NCI-H2029 treated with DMSO at 0.1 percent for 48 hours (cell line): ENCODE data around the gene C1RL.
"Not testable (repeated sequence)": the region's sequence is repeated elsewhere in the genome, so short reads cannot be mapped to it uniquely, and the experiment has no call there.

Experiments used
- DNase-seq: peaks from one replicate; lab custom pipeline; 2025; lab: John Stamatoyannopoulos, UW

The C1RL gene

DNA sequence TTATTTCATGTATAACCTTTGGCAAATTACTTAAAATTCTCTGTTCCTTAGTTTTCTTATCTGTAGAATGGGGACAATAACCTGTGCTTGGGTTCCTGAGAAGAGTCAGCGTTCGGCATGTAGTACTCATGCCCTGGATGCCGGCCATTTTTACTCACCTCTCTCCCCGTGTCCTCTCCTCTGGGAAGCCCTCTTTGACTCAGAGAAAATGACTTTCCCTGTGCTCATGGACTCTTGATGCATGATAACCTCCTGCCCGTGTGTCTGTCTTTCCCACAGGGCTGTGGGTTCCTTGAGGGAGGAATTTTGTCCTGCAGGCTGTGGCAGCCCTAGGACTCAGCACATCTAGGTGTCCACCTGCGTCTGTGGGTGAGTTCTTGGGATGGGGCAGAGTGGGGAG, 5.8 kb upstream of the C1RL start:
- DNase-seq: no peak

GRCh38 chr12:7114008-7114407, 5.0 kb upstream of the C1RL start:
- DNase-seq: no peak

- DNase-seq: peak; percentile 43
These were observed 4.4 kb upstream of the C1RL start for GRCh38 chr12:7113389-7113871.

- no peak for DNase-seq
These were observed 3.0 kb upstream of the C1RL start for GRCh38 chr12:7112041-7112440.

GRCh38 chr12:7110661-7111060, 1.6 kb upstream of the C1RL start:
- no peak for DNase-seq

DNA sequence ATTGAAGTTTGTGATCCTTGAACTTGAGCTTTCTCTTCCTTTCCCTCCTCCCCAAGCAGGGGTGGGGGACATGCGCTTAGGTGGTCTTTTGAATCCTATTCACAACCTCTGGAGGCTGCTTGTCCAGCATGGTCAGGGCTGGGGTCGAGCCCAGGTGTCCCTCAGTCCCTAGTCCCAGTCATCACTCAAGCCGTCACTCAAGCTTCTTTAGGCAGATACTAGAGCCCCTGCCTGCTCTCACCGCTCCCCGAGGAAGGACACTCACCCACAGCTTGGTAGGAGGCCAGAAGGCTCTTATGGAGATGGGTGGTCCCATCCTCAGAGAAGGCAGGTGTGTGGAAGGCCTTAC, 532 bp upstream of the C1RL start:
- DNase-seq: no peak

DNA sequence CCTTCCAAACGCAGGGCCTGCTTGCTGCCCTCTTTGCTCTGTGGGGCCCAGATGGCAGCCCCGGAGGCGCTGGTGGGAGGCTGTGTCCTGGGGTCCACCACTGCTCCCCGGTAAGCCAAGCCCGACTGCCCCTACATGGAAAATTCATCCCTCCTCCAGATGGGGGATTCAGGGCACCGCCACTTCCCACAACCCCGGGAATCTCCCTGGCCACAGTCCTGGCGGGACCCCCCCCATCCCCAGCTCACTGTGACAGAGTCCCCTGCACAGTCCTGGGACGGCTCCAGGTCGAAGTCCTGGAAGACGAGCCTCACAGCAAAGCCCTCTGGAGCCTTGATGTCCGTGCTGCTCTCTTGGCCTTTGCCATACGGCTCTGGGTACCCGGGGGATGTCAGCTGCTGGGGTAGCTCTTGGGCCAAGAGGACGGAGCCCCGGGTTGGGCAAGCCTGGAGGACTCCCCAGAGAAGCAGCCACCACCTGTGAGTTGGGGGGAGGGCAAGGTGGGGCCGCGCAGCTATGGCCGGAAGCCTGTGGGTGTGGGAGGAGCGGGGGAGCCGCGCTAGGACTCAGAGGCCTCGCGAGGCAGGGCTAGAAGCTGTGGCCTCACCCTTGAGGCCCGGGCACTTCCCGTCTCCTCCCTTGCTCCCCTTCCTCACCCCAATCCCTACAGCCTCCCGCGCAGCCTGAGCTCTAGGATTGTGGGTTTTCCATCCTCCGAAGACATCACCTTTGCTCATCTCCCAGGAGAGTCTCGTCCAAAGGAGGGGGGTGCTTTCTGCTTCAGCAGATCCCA, 815 bp downstream of the C1RL start:
- DNase-seq: no peak

DNA sequence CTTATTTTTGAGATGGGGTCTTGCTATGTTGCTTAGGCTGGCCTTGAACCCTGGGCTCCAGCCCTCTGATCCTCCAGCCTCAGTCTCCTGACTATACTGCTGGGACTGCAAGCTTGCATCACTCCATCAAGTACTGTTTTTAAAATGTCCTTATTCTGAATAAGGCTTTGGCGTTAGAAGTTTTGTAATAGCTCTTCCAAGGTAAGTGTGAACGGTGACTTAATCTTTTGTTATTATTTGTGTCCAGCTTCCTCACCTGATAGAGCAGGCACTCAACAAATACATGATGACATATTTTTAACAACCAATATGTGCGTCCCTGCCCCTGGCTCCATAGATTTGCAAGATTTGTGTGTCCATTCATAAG, 1.4 kb downstream of the C1RL start:
- no peak for DNase-seq

DNA sequence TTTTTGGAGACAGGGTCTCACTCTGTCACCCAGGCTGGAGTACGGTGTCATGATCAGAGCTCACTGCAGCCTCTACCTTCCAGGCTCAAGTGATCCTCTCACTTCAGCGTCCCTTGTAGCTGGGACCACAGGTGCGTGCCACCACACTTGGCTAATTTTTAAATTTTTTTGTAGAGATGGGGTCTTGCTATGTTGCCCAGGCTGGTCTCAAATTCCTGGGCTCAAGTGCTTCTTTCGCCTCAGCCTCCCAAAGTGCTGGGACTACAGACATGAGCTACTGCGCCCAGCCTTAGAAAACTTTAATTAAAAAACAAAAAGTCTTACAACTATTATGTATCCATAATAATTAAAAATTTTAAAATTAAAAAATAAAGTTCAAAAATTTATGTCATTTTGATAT, 1.8 kb downstream of the C1RL start:
- DNase-seq: not testable (repeated sequence)

DNA sequence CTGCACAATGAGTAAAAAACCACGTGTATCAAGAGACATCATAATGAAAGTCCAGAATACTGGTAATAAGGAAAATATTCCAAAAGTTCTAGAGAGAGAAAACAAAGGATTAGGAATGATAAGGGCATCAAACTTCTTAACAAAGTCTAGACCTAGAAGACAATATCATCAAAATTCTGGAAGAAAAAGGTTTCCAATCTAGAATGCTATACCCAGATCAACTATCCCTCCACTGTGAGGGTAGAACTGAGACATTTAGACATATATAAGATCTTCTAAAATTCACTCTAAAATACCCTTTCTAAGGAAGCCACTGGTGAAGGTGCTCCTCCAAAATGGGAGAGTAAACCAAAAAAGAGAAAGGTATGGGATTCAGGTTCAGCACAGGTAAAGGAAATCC, 2.9 kb downstream of the C1RL start:
- no peak for DNase-seq

DNA sequence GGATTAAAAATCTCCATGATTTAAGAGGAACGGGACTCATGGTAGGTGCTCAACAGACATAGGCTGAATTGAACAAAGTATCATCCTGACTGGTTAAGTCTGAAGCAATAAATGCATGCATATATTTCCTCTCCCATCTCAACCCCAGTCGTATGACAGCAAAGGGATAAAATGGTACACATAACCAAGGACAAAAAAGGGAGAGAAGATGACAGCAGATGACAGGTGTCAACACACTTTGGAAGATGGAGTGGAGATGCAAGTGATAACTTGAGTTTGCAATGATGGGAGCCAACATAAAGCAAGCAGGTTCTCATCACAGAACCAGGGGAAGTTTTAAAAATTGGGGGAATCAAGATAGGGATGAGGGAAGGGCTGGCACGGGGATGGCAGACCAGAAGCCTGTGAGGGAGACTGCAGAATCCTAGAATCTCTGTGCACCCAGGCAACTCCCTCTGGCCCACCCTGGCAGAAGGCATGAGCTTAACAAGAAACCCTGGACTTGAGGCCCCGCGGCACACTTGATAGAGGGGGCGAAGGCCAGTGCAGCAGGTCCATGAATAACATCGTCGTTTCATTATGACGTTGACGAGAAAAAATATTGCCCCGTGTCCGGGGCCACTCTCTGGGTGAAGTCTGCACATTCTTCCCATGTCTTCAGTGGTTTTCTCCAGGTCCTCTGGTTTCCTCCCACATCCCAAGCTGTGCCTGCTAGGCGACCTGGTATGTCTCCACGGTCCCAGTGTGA, 5.0 kb downstream of the C1RL start:
- no peak for DNase-seq

DNA sequence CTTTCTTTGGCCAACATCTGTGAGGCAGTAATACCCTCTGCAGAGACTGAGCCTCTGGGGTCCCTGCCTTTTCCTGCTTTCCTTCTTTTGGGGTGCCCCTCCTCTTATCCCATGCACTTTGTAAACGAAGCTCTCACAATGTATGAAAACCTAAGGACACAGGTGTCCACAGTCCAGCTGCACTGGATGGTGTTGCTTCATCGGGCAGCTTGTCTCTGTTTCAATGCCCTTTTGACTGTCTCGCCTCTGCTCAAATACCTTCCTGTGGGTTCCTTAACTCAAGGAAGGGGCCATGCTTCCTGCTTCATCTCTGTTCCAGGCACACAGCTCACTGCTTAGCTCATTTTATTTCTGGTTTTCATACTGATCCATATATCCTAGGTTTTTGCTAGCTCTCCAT, 6.4 kb downstream of the C1RL start:
- DNase-seq: no peak

DNA sequence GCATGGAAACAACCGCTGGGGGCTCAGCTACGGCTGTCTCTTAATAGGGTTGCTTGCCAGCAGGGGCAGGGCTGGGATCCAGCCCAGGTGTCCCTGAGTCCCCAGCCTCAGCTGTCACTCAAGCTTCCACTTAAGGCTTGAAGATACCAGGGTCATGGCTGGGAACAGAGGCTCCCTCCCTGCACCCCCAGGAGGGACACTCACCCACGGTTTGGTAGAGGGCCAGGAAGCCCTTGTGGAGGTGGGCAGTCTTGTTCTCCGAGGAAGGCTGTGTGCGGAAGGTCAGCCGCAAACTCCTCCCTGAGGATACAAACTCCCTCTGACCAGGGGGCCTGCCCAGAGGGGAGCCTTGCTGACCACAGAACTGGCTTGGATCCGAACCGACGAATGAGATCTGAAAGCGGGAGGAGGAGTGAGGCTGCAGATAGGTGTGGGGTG, 7.3 kb downstream of the C1RL start:
- DNase-seq: no peak

DNA sequence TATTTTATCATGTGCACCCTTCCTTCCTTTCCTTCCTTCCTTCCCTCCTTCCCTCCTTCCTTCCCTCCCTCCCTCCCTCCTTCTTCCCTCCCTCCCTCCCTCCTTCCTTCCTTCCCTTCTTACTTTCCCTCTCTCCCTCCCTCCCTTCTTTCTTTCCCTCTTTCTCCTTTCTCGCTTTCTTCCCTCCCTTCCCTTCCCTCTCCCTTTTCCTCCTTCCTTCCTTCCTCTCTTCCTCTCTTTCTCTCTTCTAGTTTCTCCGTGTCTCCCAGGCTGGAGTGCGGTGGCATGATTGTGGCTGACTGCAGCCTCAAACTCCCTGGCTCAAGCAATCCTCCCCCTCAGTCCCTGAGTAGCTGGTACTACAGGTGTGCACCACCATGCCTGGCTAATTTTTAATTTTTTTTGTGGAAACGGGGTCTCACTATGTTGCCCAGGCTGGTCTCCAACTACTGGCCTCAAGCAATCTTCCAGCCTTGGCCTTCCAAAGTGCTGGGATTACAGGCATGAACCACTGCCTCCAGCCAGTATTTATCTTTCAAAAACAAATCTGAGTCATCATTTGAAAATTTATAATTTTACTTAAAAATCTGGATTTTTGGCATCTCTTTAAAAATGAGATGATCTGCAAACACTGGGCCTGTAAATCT, 7.8 kb downstream of the C1RL start:
- no peak for DNase-seq

GRCh38 chr12:7100239-7100638, 8.8 kb downstream of the C1RL start:
- DNase-seq: no peak

DNA sequence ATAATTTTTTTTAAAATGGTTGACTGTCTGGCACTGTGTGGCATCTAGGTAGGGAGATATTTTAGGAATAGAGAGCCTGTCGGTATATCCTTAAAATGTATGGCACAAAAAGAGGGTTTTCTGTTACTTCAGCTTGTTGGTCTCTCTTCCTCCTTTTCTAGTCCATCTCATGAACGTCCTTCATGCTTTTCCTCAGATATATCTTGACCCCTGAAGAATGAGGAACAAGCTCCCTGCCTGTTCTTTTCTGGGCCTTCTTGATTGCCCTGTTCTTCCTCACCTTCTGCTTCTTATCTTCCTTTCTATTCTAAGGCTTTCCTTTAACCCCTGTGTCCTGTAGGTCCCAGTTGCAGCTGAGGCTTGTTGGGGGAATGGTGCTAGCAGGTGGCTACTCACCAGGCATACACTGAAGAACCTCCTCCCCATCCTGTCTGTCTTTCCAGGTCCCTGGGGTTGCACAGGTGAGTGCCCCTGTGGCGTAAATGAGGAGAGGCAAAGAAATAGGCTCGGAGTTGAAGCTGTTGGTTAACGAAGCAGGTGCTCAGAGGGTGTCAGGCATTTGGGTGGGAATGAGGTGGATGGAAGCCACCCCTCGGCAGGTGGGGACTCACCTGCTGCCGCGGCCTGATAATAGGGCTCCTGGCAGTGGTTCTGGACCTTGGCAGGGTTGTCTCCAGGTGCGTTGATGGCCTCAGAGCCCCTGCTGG, 9.6 kb downstream of the C1RL start:
- DNase-seq: no peak

DNA sequence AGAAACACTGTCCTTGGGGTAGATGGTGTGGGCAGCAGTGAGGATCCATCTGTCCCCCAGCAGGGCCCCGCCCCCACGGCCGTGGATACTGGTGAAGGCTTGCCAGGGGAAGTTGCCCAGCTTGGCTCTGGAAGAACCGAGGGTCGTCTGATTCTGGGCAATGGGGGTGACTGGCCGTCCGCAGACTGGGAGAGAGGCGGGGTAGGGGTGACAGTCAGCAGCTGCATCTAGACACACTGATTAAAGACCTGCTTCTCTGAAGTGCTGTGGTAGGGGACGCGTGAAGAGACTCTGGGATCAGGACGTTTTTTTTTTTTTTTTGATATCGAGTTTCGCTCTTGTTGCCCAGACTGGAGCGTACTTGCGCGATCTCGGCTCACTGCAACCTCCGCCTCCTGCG, 12.0 kb downstream of the C1RL start:
- DNase-seq: peak; percentile 11

GRCh38 chr12:7096006-7096932, 12.7 kb downstream of the C1RL start:
- no peak for DNase-seq

DNA sequence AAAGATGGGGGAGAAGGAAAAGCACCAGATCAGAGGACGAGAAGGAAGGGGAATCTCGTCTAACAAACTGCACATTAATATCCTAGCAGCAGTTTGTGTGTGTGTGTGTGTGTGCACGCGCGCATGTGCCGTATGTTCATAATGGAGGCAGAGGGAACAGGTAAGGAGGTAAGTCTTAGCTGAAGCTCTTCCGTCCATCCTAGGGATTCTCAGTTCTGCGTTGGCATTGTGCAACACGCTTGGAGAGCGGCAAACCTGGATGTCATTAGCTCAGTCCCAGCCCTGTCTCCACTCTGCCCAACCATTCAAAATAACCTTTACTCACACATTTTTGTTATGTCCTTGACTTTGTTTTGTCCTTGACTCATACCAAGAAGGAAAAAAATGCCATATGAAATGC, 15.1 kb downstream of the C1RL start:
- DNase-seq: no peak

DNA sequence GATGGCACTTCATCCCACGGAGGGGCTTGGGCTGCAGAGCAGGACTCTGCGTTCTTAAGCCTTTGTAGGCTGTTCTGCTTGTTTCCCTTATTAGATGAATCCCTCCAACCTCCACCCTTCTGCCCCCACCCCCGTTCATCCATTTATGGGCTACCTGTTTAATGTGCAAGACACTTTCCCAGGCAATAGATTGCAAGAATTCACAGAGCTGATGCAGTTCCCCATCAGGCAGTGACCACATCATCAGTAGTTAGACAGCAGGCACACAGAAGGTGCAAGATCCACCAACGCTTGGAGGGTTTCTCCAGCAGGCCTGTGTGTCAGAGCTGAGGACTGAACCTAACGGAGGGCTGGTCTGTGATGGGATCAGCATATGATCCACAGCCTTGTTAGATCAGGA, 15.5 kb downstream of the C1RL start:
- DNase-seq: no peak

DNA sequence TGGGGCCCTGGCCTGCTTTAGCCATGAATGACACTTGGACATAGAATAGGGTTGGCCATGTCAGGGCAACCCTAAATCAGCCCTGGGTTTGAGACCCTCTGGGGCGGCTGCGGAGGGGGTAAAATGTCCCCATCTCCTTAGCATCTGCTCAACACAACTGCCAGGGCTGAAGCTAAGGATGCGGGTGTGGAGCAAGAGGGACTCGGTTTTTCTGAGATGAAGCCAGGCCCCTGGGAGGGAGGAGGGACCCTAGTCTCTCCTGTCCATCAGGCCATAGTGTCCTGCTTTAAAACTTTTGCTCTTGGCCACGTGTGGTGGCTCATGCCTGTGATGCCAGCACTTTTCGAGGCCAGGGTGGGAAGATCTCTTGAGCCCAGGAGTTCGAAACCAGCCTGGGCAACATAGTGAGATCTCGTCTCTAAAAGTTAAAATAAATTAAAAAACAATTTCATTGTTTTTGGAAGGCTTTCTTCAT, 16.0 kb downstream of the C1RL start:
- no peak for DNase-seq
